GM18505 (cell line): ENCODE measurements around the gene PITX2.

Experiments
- ATAC-seq: cut with Tn5 transposase; IDR thresholded peaks from one replicate; pipeline ENCODE4 v1.9.1; 2021; ENCODE audit not compliant: unreplicated experiment
- POLR2A ChIP-seq: IDR thresholded peaks from 4 replicates; pipeline ENCODE4 v1.6.1; 2011; ENCODE audit warnings: borderline replicate concordance; ENCODE audit not compliant: insufficient read depth, insufficient read length; ENCODE audit errors: extremely low read depth

The PITX2 gene

DNA sequence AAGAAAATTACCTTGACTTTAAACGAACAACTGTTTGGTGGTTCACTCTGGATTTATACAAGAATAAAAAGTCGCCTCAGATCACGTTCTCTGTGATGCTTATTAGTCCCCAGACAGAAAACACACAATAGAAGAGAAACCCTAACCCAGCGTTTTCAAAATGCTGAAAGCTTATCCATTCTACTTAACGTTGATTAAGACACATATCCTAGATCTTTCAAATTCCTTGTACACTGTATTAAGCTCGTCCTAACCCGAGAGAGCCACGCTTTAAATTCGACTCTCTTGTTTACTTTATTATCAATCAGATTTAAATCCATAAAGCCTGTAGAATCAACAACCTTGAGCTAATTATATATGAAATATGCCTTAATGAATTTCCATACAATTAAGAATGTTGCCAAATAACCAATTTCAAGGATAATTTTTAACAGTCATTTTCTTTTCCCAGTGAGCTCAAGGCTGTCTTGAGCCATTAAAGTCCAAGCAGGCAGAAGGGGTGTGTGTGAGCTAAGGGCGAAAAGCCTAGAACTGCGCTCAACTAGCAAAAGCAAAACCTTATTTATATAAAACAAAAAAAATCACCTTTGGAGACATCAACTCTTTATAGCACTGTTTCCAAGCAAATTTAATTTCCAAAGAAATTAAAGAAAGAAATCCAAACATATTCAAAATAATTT lies 981 bp upstream of the PITX2 start:
- TF ChIP-seq POLR2A, result no peak
- no peak for ATAC-seq

DNA sequence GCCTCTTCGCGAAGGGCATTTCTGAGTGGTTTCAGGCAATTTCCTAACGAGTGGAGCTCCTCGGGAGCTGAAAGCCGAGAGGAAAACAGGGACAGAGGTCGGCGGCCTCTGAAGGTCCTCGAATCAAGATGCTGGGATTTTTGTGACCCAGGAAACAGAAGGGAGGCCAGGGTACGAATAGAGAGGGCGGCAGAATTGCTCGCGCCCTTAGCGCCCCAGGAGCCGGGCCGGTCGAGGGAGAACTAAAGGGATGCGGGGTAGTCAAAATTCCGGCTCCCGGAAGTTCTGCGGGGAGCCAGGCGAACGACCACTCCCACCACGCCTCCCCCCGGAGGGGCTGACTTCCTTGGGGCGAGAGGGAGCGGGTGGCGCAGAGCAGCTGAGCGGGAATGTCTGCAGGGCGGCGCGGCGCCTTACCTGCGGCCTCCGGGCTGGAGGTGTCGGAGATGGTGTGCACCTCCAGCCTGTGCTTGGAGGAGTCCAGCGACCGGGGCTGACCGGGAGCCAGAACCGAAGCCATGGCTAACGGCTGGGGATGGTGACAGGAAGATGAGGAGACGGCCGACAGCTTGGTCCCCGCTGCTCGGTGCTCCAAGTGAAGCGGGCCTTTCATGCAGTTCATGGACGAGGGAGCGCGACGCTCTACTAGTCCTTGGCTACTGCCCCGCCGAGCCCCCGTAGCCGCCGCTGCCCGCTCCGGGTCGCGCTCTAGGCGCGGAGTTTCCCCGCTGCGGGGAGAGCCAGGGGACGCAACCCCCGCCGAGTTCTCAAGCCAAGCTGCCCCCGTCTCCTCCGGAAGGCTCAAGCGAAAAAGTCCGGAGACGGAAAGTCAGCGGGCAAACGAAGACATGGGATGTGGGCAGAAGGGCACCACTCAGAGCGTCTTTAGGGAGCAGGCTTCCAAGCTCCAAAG lies 782 bp downstream of the PITX2 start:
- no peak for TF ChIP-seq POLR2A
- no peak for ATAC-seq

DNA sequence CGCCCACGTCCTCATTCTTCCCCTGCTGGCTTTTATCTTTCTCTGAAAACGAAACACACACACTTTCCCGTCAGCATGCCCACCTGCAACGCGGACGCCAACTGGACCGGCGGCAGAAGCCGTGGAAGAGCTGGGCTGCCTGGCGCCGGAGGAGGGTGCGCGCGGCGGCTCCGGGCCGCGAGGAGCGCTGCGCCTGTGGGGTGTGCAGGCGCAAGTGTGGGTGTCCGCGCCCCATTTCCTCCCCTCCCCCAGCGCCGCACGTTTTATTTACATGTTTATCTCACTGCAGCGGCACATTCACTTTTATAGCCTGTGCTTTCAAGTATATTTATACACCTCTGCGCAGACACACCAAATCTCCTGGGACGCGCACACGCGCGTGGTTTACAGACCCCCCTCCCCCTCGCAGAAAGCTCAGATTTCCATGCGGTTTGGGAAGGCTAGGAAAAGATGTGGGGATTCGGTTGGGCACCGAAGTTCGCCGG lies 1.5 kb downstream of the PITX2 start:
- ATAC-seq, result no peak
- no peak for TF ChIP-seq POLR2A

DNA sequence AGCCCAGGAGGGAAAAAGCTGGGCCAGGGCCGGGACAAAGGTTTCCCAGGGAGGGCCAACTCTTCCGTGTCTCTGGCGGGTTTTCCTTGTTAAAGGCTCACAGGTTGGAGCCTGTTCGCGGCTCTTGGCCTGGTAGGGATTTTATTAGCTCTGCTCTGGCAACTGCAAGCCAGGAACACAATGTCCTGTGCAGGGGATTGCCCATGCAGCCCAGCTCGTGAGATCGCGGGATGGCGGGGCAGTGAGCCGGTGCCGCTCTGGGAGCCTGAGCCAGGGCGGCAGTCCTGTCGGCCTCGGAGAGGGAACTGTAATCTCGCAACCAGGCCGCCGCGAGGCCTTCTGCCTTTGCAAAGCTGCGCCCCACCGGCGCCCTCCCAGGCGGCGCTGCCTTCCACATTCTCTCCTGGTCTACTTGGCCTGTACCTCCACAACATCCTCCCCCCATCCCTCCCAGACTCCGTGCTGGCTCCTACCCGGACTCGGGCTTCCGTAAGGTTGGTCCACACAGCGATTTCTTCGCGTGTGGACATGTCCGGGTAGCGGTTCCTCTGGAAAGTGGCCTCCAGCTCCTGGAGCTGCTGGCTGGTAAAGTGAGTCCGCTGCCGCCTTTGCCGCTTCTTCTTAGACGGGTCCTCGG lies 2.1 kb downstream of the PITX2 start:
- ATAC-seq, result no peak
- no peak for TF ChIP-seq POLR2A

DNA sequence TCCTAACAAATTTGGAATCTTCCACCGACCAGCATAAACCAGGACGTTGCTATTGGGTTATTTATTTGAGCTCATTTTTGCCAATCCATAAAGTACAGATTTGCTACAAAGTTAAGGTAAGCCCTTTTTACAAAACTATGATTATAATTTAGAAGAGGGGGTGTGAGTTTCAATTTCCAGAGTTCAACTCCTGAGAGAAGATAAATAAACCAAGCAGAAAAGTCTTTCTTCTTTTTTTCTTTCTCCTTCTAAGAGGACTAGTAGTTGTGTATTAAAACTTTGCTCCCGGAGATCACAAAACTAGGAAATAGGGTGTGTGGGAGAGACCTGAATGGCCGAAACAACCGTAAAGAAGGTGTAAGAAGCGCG lies 2.6 kb downstream of the PITX2 start:
- no peak for TF ChIP-seq POLR2A

DNA sequence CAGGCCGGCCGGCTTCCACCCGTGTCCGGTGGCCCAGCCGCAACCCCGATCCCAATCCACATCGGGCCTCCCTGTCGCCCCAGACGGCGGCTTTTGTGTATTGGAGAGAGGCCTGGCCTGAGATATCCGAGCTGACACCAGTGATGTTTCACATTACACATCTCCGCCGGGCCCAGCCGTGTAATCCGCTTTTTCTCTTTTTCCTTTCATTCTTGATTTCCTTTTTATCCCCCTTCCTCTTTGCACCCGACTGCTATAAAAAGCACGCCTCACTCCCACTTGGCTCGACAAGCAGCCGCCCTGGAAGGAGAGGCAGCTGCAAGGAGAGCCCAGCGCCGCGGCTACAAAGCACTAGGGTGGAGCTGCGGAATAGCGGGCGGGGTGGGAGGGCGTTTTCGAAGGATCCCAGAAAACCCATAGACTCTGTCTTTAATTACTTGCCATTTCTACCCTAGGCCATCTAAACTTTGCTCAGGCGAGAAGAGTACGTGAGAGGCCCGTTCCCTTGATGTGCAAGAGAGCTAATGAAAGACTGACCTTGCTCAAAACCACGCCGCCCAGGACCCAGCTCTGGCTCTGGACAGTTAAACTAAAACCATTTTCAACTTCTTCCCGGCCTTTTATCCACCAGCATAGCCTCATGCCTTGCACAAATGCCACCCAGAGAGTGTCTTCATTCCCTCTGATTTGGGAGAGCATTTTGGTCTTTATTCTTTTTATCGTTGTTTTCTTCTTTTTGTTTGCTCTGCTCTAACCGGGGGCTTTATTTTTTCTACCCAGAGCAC lies 3.2 kb downstream of the PITX2 start:
- no peak for ATAC-seq

More for the DNA sequence above, 2.6 kb downstream of the PITX2 start:
- no peak for ATAC-seq

DNA sequence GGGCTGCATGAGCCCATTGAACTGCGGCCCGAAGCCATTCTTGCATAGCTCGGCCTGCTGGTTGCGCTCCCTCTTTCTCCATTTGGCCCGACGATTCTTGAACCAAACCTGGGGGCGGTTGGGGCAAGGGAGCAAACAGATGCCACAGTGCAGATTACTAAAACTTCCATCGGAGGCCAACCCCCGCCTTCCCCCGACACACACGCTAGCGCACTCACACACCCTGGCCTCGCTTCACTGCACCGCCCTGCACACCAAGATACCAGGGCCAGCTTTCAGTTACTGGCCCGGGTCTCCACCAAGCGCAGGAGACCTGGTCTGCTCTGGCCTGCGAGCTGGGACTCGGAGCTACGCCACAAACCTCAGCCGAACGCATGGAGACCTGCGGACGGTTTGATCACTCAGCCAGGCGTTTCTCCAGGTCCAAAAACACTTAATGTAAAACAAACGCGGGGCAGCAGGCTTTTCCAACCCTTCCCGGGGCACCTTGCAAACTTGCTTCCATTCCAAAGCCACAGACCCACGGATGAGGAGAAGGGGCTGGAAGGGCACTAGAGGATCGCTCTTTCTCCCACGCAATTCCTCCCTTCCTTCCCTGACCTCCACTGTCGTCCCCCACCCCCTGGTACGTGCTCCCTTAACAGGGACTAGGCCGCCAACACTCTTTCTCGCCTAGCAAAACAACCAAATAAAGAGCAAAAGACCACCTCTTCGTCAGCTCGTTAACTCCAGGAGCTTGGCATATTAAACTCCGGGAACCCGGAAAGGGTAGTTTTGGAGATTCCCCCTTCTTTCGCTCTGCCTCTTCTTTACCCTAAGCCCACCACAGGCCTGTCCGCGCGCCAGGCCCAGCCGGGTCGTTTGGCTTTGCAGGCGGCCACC lies 4.1 kb downstream of the PITX2 start:
- ATAC-seq, result no peak
- no peak for TF ChIP-seq POLR2A

More for the DNA sequence above, 3.2 kb downstream of the PITX2 start:
- no peak for TF ChIP-seq POLR2A

DNA sequence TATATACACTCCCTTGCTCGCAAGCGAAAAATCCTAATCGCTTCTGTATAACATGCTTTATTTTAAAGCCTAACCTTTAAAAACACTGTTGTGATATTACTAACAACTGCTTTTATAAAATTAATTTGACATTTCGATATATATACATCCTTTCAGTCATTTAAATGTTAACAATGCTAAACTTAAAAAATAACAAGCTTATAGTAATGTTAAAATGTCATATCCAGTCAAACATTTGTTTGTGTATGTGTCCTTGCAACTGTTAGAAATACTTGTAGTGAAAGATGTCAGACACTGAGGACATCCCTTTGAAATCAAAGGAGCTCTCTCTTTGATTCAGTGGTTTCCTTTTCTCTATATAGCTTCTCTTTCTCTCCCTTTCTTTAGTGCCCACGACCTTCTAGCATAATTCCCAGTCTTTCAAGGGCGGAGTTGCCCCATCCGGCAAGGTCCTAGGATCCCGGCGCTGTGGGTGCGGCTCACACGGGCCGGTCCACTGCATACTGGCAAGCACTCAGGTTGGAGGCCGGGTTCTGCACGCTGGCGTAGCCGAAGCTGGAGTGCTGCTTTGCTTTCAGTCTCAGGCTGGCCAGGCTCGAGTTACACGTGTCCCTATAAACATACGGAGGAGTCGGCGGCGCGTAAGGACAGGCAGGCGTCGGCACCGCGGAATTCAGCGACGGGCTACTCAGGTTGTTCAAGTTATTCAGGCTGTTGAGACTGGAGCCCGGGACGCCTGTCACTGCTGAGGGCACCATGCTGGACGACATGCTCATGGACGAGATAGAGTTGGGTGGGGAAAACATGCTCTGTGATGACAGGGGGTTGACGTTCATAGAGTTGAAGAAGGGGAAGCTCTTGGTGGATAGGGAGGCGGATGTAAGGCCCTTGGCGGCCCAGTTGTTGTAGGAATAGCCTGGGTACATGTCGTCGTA lies 5.0 kb downstream of the PITX2 start:
- no peak for ATAC-seq
- TF ChIP-seq POLR2A, result no peak

DNA sequence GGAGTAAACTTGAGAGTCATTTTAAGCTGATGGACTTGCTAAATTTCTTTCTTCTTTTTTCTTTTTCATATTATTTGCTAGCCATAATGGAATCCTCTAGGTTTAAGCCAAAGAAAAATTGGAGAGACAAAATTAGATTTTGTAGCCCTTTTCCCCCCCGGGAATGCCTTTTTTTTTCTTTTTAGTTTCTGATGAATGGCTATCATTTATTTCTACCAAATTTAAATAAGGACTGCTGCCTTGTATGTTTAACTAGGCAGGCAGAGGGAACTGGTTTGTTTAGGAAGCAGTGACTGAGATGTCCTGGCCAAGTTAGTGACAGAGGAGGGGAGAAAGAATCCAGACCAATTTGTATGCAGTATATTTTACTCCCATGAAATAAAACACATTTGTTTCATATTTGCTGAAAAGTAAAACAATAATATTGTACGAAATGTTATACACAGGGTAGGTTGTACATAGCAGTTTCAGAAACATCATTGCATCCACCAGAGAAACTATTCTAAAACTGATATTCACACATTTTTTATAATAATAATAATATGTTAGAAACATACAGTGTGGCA lies 5.7 kb downstream of the PITX2 start:
- TF ChIP-seq POLR2A, result no peak
- no peak for ATAC-seq

DNA sequence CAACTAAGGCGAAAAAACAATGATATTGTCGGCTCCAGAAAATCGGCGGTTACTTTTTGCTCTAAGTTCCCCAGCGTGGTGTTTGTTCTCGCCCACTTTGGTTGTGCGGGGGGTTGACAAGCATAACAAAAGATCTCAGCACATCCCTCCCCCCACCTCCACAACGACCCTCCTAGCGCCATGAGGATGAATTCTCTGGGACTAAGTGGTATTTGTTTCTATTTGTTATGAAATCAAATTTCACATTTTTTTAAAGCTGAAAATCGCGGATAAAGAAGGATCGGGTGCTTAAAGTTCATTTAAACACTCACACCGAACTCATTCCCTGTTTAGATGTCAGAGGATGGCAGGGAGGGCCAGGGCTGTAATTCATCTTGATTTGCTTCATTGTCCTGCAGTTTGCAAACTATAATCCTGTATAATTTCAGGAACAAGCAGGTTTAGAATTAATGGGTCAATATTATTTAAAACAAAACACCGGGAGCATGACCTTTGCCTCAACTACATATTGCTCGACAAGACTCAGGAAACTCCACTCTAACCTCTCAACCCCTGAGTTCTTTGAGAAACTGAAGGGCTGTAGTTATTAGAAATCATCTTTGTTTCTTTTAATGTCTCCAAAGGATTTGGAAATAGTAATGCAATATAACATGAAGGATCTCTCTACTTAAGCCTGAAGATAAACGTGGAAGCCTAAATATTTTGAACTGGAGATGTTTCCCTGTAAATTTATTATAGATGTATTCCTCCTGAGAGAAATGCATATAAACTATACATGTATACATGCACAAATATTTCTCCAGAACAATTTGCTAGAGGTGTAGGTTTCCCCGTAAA lies 6.4 kb downstream of the PITX2 start:
- no peak for ATAC-seq
- TF ChIP-seq POLR2A, result no peak
